Activated B cell treated with CpG ODN at 0.5 μM for 24 hours (primary cell): ENCODE data around the gene GTF3C5. TPM values are rescaled to one million over a fixed set of nuclear protein-coding genes. Genes with fewer than 3 reads are reported as not detected.
"Not testable (repeated sequence)": the region's sequence is repeated elsewhere in the genome, so short reads cannot be mapped to it uniquely, and the experiment has no call there.

Source experiments
- ATAC-seq: fragments of 200-7000 bp; cut with Tn5 transposase; one replicate; pipeline ENCODE4 v1.10.0; 2021; ENCODE audit warnings: low read depth, mild to moderate bottlenecking, moderate library complexity
- CTCF ChIA-PET: fragments of 350-600 bp; sonication (Branson Sonifier 250); formaldehyde crosslinking; loops from one replicate; lab custom pipeline; 2021; ENCODE audit warnings: antibody characterized with exemption; lab: Charles Lee
- POLR2A ChIA-PET: fragments of 350-600 bp; sonication (Branson Sonifier 250); formaldehyde crosslinking; loops from one replicate; lab custom pipeline; 2021; ENCODE audit warnings: antibody characterized with exemption; lab: Charles Lee
- DNase-seq: peaks from one replicate; pipeline ENCODE4 v3.0.0; 2022
- H3K27ac Mint-ChIP-seq: one replicate; pipeline ENCODE4 v1.8.0; 2020; ENCODE audit warnings: mixed read lengths
- H3K27me3 Mint-ChIP-seq: one replicate; pipeline ENCODE4 v1.8.0; 2021; ENCODE audit warnings: mixed read lengths
- H3K36me3 Mint-ChIP-seq: one replicate; pipeline ENCODE4 v1.8.0; 2021; ENCODE audit warnings: low read depth, mixed read lengths
- H3K4me1 Mint-ChIP-seq: one replicate; pipeline ENCODE4 v1.8.0; 2021; ENCODE audit warnings: mixed read lengths
- H3K4me3 Mint-ChIP-seq: one replicate; pipeline ENCODE4 v1.8.0; 2020; ENCODE audit warnings: mild to moderate bottlenecking, mixed read lengths
- H3K9me3 Mint-ChIP-seq: one replicate; pipeline ENCODE4 v1.8.0; 2020; ENCODE audit warnings: mixed read lengths
- intact Hi-C: fragments of 100-400 bp; cut with micrococcal nuclease; formaldehyde crosslinking; loops from one replicate; pipeline ENCODE4 v1.15.1; 2024
- total RNA-seq: library from RNA; stranded (reverse); gene quantifications from 2 replicates; pipeline ENCODE4 v1.2.3, GENCODE V29; 2022
- TF ChIP-seq, protein P1 (sequence below): fragments of 200-600 bp; IDR thresholded peaks from one replicate; pipeline ENCODE4 v1.8.0; 2022; ENCODE audit warnings: antibody characterized with exemption, mild to moderate bottlenecking

Gene GTF3C5
- total RNA-seq, 1 donor from 2014 or later, result 56.6 TPM

DNA sequence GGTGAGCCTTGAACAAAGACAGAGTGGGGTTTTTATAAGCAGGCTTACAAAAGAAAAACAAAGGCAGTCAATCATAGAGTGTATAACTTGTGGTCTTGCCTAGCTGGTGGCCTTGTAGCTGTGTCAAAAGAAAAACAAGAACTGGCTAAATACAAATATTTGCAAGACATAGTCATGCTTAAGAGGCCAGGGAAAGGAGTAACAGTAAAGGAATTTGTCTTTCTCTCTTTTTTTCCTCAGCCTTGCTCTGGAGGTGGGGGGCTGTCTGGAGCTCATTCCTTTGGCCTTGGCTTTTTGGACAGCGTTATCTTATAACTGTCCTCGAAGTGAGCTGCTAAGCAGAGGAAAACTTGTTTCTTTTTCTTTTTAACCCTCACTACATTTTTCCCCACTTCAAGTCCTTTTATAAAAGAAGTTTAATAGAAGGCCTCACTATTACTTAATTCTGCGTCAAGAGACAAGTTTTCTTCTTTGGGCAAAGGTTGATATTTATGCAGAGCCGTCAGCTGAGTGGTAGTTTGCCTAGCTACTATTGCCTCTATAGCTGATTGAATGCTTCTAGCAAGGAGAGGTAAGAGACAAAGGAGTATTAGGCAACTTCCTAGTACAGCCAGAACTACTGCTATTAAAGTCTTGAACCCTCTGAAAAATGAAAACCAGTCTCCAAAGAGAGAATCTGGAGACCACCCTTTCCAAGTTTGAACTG lies 45.3 kb downstream of the GTF3C5 start:
- ATAC-seq (no peak), DNase-seq (no peak)
- Mint-ChIP-seq H3K27ac (no peak overlapping the region), H3K36me3 (no peaks in the 10 kb centered on the region), H3K4me3 (no peak overlapping the region), H3K9me3 (no peaks in the 10 kb centered on the region), H3K27me3 (peaks cover 8% of the 10 kb centered on the region), H3K4me1 (no peaks in the 10 kb centered on the region)
- TF ChIP-seq, protein P1, sequence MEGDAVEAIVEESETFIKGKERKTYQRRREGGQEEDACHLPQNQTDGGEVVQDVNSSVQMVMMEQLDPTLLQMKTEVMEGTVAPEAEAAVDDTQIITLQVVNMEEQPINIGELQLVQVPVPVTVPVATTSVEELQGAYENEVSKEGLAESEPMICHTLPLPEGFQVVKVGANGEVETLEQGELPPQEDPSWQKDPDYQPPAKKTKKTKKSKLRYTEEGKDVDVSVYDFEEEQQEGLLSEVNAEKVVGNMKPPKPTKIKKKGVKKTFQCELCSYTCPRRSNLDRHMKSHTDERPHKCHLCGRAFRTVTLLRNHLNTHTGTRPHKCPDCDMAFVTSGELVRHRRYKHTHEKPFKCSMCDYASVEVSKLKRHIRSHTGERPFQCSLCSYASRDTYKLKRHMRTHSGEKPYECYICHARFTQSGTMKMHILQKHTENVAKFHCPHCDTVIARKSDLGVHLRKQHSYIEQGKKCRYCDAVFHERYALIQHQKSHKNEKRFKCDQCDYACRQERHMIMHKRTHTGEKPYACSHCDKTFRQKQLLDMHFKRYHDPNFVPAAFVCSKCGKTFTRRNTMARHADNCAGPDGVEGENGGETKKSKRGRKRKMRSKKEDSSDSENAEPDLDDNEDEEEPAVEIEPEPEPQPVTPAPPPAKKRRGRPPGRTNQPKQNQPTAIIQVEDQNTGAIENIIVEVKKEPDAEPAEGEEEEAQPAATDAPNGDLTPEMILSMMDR, result no peak
- ChIA-PET CTCF (no interaction called here), POLR2A (no interaction called here)
- intact Hi-C loops, result no loop called here

DNA sequence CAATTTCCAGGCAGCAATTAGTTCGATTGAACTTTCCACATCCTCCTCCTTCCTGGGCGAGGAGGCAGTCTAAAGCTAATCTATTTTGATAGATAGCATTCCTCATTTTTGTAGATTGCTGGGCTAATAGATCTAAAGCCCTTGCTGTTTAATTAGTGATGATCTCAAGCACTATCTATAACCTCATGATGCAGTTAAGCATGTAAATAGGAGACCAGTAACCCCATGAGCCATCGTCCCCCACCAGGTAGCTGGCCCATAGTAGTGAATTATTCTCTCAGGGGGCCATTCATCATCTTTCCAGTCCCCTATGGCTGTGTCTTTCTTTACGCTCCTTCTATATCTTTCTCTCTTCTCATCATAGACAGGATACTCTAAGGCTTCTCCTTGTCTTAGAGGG lies 45.9 kb downstream of the GTF3C5 start:
- ChIA-PET CTCF (no interaction called here), POLR2A (no interaction called here)
- H3K4me1 Mint-ChIP-seq, result no peaks in the 10 kb centered on the region
- peaks cover 8% of the 10 kb centered on the region for H3K27me3 Mint-ChIP-seq
- TF ChIP-seq, protein P1, result no peak
- H3K9me3 Mint-ChIP-seq, result no peaks in the 10 kb centered on the region
- no peak for DNase-seq
- no peak overlapping the region for H3K27ac Mint-ChIP-seq
- H3K4me3 Mint-ChIP-seq, result no peak overlapping the region
- no peaks in the 10 kb centered on the region for H3K36me3 Mint-ChIP-seq
- no peak for ATAC-seq
- intact Hi-C loops, result no loop called here

DNA sequence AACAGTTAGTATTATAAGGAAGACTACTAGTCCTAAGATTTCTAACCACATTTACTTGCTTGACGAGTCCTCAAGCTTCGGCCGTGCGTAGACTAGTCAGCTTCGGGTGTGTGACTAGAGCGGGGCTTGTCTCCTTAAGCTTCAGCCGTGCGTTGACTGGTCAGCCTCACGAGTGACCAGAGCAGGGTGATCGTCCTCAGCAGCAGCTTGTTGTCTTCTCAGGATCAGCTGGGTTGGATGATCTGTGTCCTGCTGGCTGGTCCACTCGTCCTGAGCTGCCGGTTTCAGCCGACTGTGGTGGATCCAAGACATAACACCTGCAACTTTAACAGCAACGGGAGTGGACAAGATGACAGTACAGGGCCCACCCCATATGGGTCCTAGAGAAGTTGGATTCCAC lies 47.7 kb downstream of the GTF3C5 start:
- no peaks in the 10 kb centered on the region for H3K4me1 Mint-ChIP-seq
- CTCF ChIA-PET, result no interaction called here
- H3K27me3 Mint-ChIP-seq, result peaks cover 9% of the 10 kb centered on the region
- no peak overlapping the region for H3K4me3 Mint-ChIP-seq
- DNase-seq (no peak), ATAC-seq (no peak)
- H3K27ac Mint-ChIP-seq, result no peak overlapping the region
- no peaks in the 10 kb centered on the region for H3K36me3 Mint-ChIP-seq
- TF ChIP-seq, protein P1, result no peak
- H3K9me3 Mint-ChIP-seq, result no peaks in the 10 kb centered on the region
- POLR2A ChIA-PET, result no interaction called here
- intact Hi-C loops, result no loop called here

DNA sequence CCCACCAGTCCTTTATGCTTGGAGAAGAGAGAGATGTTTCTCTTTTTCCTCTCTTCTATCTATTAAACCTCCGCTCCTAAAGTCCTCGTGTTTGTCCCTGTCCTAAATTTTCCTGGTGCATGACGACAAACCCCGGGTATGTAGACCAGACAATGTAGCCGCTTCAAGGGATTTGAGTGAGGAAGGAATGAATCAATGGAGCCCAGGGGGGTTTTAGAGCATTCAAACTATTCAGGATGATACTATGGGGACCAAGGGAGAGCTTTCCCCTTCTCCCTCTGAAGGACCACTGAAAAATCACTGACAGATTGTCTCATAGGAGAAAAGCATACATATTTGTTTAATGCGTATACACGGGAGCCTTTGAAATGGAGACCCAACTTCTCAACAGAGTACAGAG lies 49.4 kb downstream of the GTF3C5 start:
- ChIA-PET CTCF (no interaction called here), POLR2A (no interaction called here)
- H3K4me3 Mint-ChIP-seq, result no peak overlapping the region
- H3K27me3 Mint-ChIP-seq, result peaks cover 6% of the 10 kb centered on the region
- H3K27ac Mint-ChIP-seq, result no peak overlapping the region
- no peak for DNase-seq
- no peaks in the 10 kb centered on the region for H3K36me3 Mint-ChIP-seq
- H3K4me1 Mint-ChIP-seq, result no peaks in the 10 kb centered on the region
- H3K9me3 Mint-ChIP-seq, result no peaks in the 10 kb centered on the region
- TF ChIP-seq, protein P1, result no peak
- no peak for ATAC-seq
- intact Hi-C loops, result no loop called here

DNA sequence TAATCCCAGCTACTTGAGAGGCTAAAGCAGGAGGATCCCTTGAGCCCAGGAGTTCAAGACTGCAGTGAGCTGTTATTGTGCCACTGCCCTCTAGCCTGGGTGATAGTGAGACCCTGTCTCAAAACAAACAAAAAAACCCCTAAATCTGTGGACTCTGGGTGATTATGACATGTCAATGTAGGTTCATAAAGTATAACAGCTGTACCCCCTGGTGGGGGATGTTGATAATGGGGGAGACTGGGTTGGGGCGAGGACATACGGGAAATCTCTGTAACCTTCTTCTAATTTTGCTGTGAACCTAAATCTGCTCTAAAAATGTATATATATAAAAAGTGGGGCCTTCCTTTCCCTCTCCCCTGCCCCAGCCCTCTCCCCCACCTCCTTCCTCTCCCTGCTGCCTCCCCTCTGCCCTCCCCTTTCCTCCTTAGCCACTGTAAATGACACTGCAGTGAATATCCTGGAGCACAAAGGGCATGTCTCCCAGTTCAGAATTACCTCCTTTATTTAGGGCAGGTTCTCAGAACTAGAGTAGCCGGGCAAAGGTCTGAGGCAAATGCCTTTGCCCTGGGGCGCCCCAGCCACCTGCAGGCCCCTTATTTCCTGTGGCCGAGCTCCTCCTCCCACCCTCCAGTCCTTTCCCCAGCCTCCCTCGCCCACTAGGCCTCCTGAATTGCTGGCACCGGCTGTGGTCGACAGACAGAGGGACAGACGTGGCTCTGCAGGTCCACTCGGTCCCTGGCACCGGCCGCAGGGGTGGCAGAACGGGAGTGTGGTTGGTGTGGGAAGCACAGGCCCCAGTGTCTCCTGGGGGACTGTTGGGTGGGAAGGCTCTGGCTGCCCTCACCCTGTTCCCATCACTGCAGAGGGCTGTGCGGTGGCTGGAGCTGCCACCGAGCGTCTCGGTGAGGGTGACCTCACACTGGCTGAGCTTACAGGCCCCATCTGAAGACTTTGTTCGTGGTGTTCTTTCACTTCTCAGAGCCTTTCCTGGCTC lies 50.3 kb downstream of the GTF3C5 start:
- H3K36me3 Mint-ChIP-seq, CTCF ChIA-PET, H3K4me1 Mint-ChIP-seq, POLR2A ChIA-PET, ATAC-seq, H3K4me3 Mint-ChIP-seq, H3K27me3 Mint-ChIP-seq, DNase-seq, intact Hi-C loops, H3K27ac Mint-ChIP-seq, H3K9me3 Mint-ChIP-seq: not testable (repeated sequence)

DNA sequence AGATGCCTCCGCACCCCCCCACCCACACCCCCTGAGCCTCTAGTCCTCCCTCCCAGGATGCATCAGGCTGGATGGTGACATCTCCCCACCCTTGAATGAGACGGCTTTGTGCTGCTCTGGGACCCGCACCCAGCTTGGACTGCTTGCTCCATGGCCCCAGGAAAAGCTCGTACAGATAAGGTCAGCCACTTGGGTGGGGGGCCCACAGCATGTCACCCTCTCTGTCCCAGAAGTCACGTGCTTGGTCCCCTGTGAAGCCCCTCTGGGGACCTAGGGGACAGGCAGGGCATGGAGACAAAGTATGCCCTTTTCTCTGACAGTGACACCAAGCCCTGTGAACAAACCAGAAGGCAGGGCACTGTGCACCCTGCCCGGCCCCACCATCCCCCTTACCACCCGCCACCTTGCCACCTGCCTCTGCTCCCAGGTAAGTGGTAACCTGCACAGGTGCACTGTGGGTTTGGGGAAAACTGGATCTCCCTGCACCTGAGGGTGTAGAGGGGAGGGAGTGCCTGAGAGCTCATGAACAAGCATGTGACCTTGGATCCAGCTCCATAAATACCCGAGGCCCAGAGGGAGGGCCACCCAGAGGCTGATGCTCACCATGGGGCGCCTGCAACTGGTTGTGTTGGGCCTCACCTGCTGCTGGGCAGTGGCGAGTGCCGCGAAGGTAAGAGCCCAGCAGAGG lies 51.3 kb downstream of the GTF3C5 start:
- H3K36me3 Mint-ChIP-seq, intact Hi-C loops, H3K27ac Mint-ChIP-seq, CTCF ChIA-PET, H3K9me3 Mint-ChIP-seq, POLR2A ChIA-PET, H3K27me3 Mint-ChIP-seq, ATAC-seq, DNase-seq, H3K4me3 Mint-ChIP-seq, H3K4me1 Mint-ChIP-seq: not testable (repeated sequence)

DNA sequence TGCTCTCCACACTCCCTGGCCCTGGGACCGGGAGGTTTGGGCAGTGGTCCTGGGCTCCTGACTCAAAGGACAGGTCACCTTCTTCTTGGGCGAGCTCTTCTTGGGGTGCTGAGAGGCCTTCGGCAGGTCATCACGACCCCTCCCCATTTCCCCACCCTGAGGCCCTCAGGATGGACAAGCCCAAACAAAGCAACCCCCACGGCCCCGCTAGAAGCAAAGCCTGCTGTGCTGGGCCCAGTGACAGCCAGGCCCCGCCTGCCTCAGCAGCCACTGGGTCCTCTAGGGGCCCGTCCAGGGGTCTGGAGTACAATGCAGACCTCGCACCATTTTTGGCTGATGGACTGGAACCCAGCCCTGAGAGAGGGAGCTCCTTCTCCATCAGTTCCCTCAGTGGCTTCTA lies 52.9 kb downstream of the GTF3C5 start:
- H3K36me3 Mint-ChIP-seq, H3K4me3 Mint-ChIP-seq, CTCF ChIA-PET, H3K27me3 Mint-ChIP-seq, intact Hi-C loops, ATAC-seq, H3K4me1 Mint-ChIP-seq, H3K9me3 Mint-ChIP-seq, POLR2A ChIA-PET, H3K27ac Mint-ChIP-seq, DNase-seq: not testable (repeated sequence)
